Sigmoid colon (tissue), 7 donors: ENCODE measurements around the gene CCDC83. TPM values are rescaled to one million over a fixed set of nuclear protein-coding genes. Genes with fewer than 3 reads are reported as not detected.
"Not testable (repeated sequence)": the region's sequence is repeated elsewhere in the genome, so short reads cannot be mapped to it uniquely, and the experiment has no call there.

ENCODE experiments used
- DNase-seq: peaks from one replicate; pipeline ENCODE4 v3.0.0-alpha.2; 2019
- H3K27ac ChIP-seq, 4 donors: fragments of 200-600 bp; sonication (generic); one replicate each; pipeline ENCODE4 v1.5.1; 2016 to 2019; ENCODE audit warnings: mild to moderate bottlenecking in 1 of 4
- H3K27me3 ChIP-seq, 3 donors: fragments of 200-600 bp; sonication (generic); one replicate each; pipeline ENCODE4 v1.5.1; 2019; ENCODE audit warnings: mild to moderate bottlenecking in 1 of 3
- H3K36me3 ChIP-seq, 4 donors: fragments of 200-600 bp; sonication (generic); one replicate each; pipeline ENCODE4 v1.5.1; 2016 to 2019
- H3K4me1 ChIP-seq, 4 donors: fragments of 200-600 bp; sonication (generic); one replicate each; pipeline ENCODE4 v1.5.1; 2017 to 2019
- H3K4me3 ChIP-seq, 4 donors: fragments of 200-600 bp; sonication (generic); one replicate each; pipeline ENCODE4 v1.5.1; 2017 to 2019; ENCODE audit warnings: mild to moderate bottlenecking in 2 of 4, moderate library complexity in 1 of 4
- H3K9me3 ChIP-seq, 4 donors: fragments of 200-600 bp in 3 of 4; sonication (generic) in 3 of 4; one replicate each; pipeline versions ENCODE4 v1.5.1 to v1.6.1; 2013 to 2019
- EP300 ChIP-seq, 4 donors: sonication (generic); formaldehyde crosslinking; IDR thresholded peaks; one replicate each; pipeline ENCODE4 v1.6.1; 2017; ENCODE audit warnings: antibody characterized with exemption in 4 of 4
- POLR2A ChIP-seq, 2 donors: fragments of 450-650 bp; IDR thresholded peaks; one replicate each; pipeline ENCODE4 v1.6.1; 2016; ENCODE audit warnings: antibody characterized with exemption in 2 of 2, mild to moderate bottlenecking in 2 of 2, moderate library complexity in 2 of 2
- POLR2AphosphoS5 ChIP-seq, 4 donors: sonication (generic); formaldehyde crosslinking; IDR thresholded peaks; one replicate each; pipeline ENCODE4 v1.6.1; 2017; ENCODE audit warnings: antibody characterized with exemption in 4 of 4
- WGBS, 2 donors: extraction: QIAGEN DNeasy Blood & Tissue Kit; methylation state at CpG; one replicate each; pipeline ENCODE4 v1.1.7; 2013; 5-methylcytosine and 5-hydroxymethylcytosine counted together
- intact Hi-C: fragments of 100-400 bp; cut with DNase I; formaldehyde crosslinking; loops from one replicate; pipeline ENCODE4 v1.15.1; 2023
- polyA plus RNA-seq, 3 donors: library from polyadenylated mRNA; stranded (reverse); fragments of 200-250 nt; gene quantifications; one replicate each; pipeline ENCODE4 v1.2.3, GENCODE V29; 2013
- total RNA-seq, 4 donors: library from RNA; depleted of rRNA; stranded (reverse); fragments of >200 nt; gene quantifications; one replicate each; pipeline ENCODE4 v1.1.0, GENCODE V29; 2016
- TF ChIP-seq, protein P1 (sequence below), 4 experiments: fragments of 450-650 bp in 3 of 4; fragments of 200-600 bp in 1 of 4; IDR thresholded peaks; one replicate each; pipeline ENCODE4 v1.5.1; 2016 to 2019; ENCODE audit warnings: antibody characterized with exemption in 4 of 4, mild to moderate bottlenecking in 3 of 4, moderate library complexity in 2 of 4
- donor health status: healthy with polysubstance abuse.
- donor health status: Bipolar disorder and iron deficiency.
- donor health status: healthy.

The CCDC83 gene
- total and polyA plus RNA-seq, 7 donors, result not detected

DNA sequence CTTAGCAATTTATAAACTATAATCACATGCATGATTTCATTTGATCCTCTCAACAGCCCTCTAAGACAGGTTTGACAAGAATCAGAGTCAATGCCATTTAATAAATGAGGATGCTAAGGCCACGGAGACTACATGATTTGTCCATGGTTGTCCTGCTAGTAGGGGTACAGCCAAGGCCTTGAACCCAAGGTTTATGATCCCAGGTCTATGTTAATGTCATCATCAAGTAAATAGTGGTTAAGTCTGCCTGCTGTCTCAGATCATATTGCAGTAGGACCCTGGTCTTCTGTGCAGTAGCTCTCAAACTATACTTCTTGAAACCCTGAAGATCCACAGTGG is 26.6 kb upstream of the CCDC83 start:
- TF ChIP-seq POLR2A (IDR thresholded peaks at IDR 0.05) (no peak), POLR2AphosphoS5 (IDR thresholded peaks at IDR 0.05) (no peak), EP300 (IDR thresholded peaks at IDR 0.05) (no peak)
- TF ChIP-seq, protein P1, sequence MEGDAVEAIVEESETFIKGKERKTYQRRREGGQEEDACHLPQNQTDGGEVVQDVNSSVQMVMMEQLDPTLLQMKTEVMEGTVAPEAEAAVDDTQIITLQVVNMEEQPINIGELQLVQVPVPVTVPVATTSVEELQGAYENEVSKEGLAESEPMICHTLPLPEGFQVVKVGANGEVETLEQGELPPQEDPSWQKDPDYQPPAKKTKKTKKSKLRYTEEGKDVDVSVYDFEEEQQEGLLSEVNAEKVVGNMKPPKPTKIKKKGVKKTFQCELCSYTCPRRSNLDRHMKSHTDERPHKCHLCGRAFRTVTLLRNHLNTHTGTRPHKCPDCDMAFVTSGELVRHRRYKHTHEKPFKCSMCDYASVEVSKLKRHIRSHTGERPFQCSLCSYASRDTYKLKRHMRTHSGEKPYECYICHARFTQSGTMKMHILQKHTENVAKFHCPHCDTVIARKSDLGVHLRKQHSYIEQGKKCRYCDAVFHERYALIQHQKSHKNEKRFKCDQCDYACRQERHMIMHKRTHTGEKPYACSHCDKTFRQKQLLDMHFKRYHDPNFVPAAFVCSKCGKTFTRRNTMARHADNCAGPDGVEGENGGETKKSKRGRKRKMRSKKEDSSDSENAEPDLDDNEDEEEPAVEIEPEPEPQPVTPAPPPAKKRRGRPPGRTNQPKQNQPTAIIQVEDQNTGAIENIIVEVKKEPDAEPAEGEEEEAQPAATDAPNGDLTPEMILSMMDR (IDR thresholded peaks at IDR 0.05), result no peak
- no peak overlapping the region for H3K4me3 ChIP-seq
- H3K36me3 ChIP-seq, result no peaks in the 10 kb centered on the region
- 18 to 69% methylated on average over 1 of the region's 1 CpG for WGBS, 2 donors
- H3K9me3 ChIP-seq, result no peaks in the 10 kb centered on the region
- H3K4me1 ChIP-seq, result peaks cover 0 to 39% (median 31%) of the 10 kb centered on the region in 4 donors
- DNase-seq, result no peak
- H3K27ac ChIP-seq, result peak overlapping the region in 1 of 4 donors; percentile 45
- intact Hi-C loops, result no loop called here
- no peaks in the 10 kb centered on the region for H3K27me3 ChIP-seq

DNA sequence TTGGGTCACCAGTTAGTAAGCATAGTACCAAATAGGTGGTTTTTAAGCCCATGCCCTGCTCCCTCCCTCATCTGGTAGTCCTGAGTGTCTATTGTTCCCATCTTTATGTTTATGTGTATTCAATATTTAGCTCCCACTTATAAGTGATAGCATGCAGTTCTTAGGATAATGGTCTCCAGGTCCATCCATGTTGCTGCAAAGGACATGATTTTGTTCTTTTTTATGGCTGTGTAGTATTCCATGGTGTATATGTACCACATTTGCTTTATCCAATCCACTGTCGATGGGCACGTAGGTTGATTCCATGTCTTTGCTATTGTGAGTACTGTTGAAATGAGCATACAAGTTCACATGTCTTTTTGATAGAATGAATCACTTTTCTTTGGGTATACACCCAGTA is 26.0 kb upstream of the CCDC83 start:
- no peak overlapping the region for H3K27ac ChIP-seq
- DNase-seq, result no peak
- H3K36me3 ChIP-seq, result no peaks in the 10 kb centered on the region
- H3K4me1 ChIP-seq, result peaks cover 0 to 39% (median 31%) of the 10 kb centered on the region in 4 donors
- H3K27me3 ChIP-seq, result no peaks in the 10 kb centered on the region
- TF ChIP-seq POLR2A (IDR thresholded peaks at IDR 0.05) (no peak), EP300 (IDR thresholded peaks at IDR 0.05) (no peak), POLR2AphosphoS5 (IDR thresholded peaks at IDR 0.05) (no peak)
- TF ChIP-seq, protein P1 (IDR thresholded peaks at IDR 0.05), result no peak
- 99% methylated on average over 2 of the region's 2 CpGs for WGBS, 2 donors
- H3K4me3 ChIP-seq, result no peak overlapping the region
- intact Hi-C loops, result no loop called here
- no peaks in the 10 kb centered on the region for H3K9me3 ChIP-seq

DNA sequence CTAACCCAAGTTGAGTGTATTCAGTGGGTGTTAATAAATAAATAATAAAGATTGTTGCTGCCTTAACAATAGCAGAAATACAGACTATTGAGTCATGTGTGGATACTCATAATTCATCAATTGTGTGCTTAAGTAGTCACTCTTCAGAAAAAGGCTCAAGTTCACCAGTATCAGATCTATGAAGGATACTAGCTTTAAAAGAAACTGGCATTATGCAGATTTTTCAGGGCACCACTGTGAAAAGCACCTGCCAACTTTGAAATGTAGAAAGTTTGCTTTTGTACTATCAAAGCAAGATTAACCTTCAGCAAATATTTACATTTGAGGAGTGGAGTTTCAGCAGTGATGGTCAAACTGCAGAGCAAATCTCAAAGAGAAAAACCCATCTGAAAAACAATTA is 24.1 kb upstream of the CCDC83 start:
- H3K27me3 ChIP-seq, result no peaks in the 10 kb centered on the region
- H3K36me3 ChIP-seq, result no peaks in the 10 kb centered on the region
- peaks cover 0 to 36% (median 28%) of the 10 kb centered on the region in 4 donors for H3K4me1 ChIP-seq
- no peaks in the 10 kb centered on the region for H3K9me3 ChIP-seq
- H3K4me3 ChIP-seq, result no peak overlapping the region
- H3K27ac ChIP-seq, result no peak overlapping the region
- no peak for DNase-seq
- intact Hi-C loops, result no loop called here
- TF ChIP-seq POLR2A (IDR thresholded peaks at IDR 0.05) (no peak), POLR2AphosphoS5 (IDR thresholded peaks at IDR 0.05) (no peak), EP300 (IDR thresholded peaks at IDR 0.05) (no peak)
- TF ChIP-seq, protein P1 (IDR thresholded peaks at IDR 0.05), result no peak

DNA sequence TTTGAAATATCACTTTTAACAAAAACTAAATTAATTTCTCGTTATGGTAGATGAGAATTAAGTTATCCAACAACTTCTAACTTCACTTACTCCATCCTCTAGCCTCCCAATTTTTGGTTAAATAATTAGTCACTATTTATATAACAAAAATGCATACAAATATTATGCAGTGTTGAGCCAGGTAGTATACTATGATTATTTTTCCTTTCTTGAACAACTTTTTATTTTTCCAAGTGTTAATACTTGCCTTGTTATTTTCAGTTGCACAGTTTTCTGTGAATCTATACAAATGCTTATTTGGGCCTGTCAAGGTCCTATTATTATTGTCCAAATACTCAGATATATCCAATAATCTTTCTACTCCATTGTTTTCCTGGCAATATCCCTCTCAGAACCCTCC is 19.9 kb upstream of the CCDC83 start:
- H3K27me3 ChIP-seq, result no peaks in the 10 kb centered on the region
- H3K36me3 ChIP-seq, result no peaks in the 10 kb centered on the region
- 96 to 97% methylated on average over 1 of the region's 1 CpG for WGBS, 2 donors
- H3K9me3 ChIP-seq, result no peaks in the 10 kb centered on the region
- no peak for DNase-seq
- peaks cover 0 to 10% (median 4%) of the 10 kb centered on the region in 4 donors for H3K4me1 ChIP-seq
- TF ChIP-seq POLR2A (IDR thresholded peaks at IDR 0.05), result no peak
- TF ChIP-seq EP300 (IDR thresholded peaks at IDR 0.05), result no peak
- no peak for TF ChIP-seq POLR2AphosphoS5 (IDR thresholded peaks at IDR 0.05)
- TF ChIP-seq, protein P1 (IDR thresholded peaks at IDR 0.05), result no peak
- intact Hi-C loops, result no loop called here
- no peak overlapping the region for H3K4me3 ChIP-seq
- no peak overlapping the region for H3K27ac ChIP-seq

DNA sequence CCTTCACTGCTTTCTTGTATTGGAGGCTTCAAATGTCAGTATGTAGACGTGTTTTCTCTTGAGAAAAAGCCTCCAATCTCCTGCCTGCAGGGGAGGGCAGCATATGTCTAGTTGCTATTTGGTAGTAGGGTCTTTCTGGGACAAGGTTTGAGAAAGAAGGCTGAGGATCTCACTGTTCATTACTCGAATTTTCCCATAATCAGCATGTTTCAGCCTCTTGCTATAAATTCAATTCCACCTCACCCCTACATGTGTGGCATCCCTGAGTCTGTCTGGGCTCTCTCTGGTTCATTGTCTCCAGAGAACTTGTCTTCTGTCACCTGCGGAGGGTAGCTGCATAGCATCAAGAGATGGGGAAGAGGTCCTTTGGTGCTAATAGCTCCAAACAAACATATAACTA is 19.5 kb upstream of the CCDC83 start:
- DNase-seq, result no peak
- intact Hi-C loops, result no loop called here
- no peak overlapping the region for H3K4me3 ChIP-seq
- H3K9me3 ChIP-seq, result no peaks in the 10 kb centered on the region
- H3K4me1 ChIP-seq, result peaks cover 0 to 10% (median 4%) of the 10 kb centered on the region in 4 donors
- H3K36me3 ChIP-seq, result no peaks in the 10 kb centered on the region
- H3K27me3 ChIP-seq, result no peaks in the 10 kb centered on the region
- H3K27ac ChIP-seq, result no peak overlapping the region
- TF ChIP-seq, protein P1 (IDR thresholded peaks at IDR 0.05), result no peak
- TF ChIP-seq POLR2AphosphoS5 (IDR thresholded peaks at IDR 0.05) (no peak), POLR2A (IDR thresholded peaks at IDR 0.05) (no peak), EP300 (IDR thresholded peaks at IDR 0.05) (no peak)
- WGBS, 2 donors, result 77 to 91% methylated on average over 3 of the region's 3 CpGs

DNA sequence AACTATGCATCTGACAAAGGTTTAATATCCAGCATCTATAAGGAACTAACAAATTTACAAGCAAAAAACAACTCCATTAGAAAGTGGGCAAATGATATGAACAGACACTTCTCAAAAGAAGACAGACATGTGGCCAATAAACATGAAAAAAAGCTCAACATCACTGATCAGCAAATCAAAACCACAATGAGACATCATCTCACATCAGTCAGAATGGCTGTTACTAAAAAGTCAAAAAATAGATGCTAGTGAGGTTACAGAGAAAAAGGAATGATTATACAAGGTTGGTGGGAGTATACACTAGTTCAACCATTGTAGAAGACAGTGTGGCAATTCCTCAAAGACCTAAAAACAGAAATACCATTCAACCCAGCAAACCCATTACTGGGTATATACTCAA is 14.3 kb upstream of the CCDC83 start:
- H3K4me3 ChIP-seq, intact Hi-C loops, H3K27me3 ChIP-seq, H3K36me3 ChIP-seq, H3K27ac ChIP-seq, H3K9me3 ChIP-seq, DNase-seq: not testable (repeated sequence)
- peaks cover 0 to 10% (median 0%) of the 10 kb centered on the region in 4 donors for H3K4me1 ChIP-seq
